ENCODE measurements around the gene ANKMY1.

GRCh38 chr2:240605867-240606743 is 48.3 kb upstream of the ANKMY1 start:
- no peak for TF ChIP-seq CTCF (conservative IDR thresholded peaks at IDR 0.05; ENCODE audit: low read length)
- TF ChIP-seq EZH2phosphoT487 (IDR thresholded peaks at IDR 0.05; ENCODE audit: borderline replicate concordance) = no peak
